Kidney tubule cell (primary cell): ENCODE measurements around the gene TBATA.
A peak's percentile ranks its signal among the peaks of the same experiment; 100 is the strongest.

Experiments
- DNase-seq: peaks from one replicate; pipeline ENCODE4 v3.0.0-alpha.2; 2018; ENCODE audit warnings: low spot score

Gene TBATA

DNA sequence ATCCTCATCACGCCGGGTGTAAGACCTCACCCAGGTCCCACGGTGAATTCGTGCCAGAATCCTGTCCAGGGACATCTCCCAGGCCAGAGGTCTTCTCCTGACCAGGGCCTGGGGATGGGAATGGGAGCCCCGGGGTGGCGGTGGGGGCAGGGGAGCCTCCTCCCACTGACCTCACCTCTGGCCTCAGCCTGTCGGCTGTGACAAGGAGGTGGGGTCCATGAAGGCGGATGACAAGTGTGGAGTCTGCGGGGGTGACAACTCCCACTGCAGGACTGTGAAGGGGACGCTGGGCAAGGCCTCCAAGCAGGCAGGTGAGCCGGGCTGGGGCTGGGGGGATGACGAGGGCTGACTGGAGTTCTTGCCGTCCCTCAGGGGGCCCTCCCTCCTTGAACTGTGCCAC, 41.3 kb downstream of the TBATA start:
- no peak for DNase-seq

DNA sequence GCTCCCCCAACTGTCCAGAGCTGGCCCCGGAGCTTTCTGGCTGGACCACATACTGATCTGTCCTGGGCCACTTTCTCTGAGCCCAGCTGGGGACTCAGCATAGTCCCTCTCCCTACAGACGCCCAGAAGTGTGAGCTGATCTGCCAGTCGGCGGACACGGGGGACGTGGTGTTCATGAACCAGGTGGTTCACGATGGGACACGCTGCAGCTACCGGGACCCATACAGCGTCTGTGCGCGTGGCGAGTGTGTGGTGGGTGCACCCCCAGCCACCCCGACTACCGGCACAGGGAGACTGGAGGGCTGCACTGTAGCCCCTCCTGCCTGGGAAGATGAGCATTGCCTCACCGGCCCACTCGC, 41.8 kb downstream of the TBATA start:
- no peak for DNase-seq

DNA sequence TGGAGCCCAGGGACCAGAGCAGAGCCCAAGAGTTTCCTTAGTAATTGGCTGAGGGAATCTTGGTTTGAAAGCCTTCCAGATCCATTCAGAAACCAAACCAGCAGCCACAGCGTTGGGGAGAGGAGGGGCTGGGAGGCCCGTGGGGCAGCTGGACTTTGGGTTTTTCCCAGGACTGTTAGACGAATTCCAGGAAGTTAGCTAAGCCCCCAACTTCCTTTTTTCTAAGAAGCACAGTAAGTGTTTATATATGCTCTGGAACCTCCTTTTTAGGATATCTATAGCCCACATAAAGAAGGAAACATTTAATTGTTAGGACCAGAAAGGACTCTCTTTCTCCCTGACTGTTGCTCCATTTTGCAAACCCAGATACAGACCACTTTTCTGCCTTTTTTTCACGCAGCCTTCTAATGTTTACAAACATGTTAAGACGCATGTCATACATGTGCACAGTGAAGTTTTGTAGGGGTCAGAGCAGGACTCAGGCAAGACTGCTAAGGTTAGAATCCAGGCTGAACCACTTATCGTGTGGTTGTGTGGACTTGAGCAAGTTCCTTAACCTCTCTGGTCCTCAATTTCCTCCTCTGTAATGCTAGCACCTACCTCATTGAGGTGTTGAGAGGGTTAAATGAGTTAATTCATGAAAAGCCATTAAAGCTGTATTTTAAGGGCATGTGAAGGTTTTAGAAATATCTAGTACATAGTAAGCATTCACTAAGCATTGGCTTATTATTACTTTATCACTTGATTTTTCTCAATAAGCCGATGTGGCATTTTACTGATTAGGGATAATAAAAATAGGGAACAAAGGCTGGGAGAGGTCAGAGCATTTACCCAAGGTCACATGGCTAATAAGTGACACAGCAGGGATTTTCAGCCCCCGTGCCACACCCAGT, 42.4 kb downstream of the TBATA start:
- DNase-seq: peak; percentile 25

DNA sequence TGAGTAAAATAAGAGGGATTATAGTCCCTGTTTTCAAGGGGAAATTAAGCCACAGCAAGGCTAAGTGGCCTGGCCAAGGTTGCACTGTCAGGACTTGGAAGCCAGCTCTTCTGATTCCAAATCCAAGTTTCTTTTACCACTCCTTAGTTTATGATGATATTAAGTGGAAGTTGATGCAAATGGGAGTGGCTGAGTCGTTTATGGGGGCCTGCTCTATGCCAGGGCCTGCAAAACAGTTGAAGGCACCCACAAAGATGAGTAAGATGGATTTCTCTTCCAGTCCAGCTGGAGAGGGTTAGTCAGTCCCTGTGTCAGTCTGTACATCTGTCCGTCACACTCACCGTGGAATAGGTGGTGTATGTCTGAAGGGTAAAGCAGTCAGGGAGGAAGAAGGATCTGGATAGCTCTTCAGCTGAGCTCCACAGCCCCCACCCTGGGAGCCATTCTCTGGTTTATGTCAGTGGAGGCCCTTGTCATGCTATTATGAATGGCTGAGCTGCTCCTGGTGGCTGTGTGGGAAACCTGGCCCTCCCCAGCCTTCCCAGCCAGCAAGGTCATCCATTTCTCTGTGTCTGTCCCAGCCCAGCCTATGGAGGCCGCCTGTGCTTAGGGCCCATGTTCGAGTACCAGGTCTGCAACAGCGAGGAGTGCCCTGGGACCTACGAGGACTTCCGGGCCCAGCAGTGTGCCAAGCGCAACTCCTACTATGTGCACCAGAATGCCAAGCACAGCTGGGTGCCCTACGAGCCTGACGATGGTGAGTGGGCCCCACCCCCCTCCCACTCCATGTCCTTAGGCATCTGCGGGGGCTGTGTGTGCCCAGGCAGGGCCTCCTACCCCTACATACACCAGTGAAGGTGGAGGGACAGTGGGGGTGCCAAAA, 44.5 kb downstream of the TBATA start:
- DNase-seq: no peak

DNA sequence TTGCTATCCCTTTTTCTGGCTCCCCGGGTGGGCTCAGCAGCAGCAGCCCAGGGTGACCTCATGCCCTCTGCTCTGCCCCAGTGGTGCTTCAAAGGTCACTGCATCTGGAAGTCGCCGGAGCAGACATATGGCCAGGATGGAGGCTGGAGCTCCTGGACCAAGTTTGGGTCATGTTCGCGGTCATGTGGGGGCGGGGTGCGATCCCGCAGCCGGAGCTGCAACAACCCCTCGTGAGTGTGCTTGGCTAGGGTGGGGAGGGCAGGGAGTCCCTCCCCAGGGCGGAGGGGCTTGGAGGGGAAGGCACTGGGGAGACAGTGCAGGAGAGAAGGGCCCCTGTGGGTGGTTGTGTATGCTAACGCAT, 46.4 kb downstream of the TBATA start:
- no peak for DNase-seq

DNA sequence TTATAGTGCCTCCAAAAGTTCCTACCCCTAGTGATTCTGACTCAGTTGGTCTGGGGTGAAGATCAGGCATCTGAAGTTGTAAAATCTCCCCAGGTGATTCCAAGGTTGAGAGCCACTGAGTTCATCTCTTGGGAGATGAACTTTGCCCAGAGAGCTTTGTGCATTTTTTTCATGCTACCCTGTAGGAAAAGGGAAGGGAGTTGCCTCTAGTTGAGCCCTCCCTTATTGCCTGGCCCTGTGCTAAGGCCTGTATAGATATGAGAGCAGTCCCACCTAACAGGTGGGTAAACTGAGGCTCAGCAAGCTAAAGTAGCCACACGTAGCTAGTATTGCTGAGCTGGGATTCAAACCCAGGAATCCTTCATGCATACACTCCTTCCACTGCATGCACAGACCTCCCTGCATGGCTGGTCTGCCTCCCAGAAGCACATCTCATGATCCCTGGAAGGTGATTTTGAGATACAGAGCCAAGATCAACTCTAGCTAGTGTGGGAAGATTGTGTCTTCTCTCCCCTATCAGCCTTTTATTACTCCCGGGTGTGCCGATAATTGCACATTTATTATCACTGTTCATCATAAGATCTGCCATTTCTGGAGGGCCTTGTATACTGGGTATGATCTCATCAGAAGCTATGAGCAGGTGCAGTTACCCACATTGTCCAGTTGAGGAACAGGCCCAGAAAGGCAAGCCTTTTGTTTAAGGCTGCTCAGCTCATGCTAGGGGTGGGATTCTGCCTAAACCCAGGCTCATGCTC, 47.0 kb downstream of the TBATA start:
- DNase-seq: no peak

DNA sequence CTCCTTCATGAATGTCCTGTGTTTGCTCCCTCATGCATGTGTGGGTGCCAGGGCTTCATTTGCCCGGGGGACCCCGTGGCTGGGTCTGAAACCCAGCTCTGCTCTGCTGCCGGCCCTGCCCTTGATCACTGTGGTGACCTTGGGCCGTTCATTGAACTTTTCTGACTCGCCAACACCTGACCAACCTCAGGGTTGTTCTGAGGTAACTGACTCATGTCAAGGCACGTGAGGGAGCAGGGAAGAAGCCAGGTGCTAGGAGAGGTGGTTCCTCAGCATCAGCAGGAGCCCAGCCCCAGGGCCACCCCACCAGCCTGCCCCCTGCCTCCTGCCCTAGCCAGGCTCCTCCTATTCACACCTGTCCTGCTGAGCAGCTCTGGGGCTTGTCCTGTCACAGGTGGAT, 47.9 kb downstream of the TBATA start:
- DNase-seq: peak; percentile 14

DNA sequence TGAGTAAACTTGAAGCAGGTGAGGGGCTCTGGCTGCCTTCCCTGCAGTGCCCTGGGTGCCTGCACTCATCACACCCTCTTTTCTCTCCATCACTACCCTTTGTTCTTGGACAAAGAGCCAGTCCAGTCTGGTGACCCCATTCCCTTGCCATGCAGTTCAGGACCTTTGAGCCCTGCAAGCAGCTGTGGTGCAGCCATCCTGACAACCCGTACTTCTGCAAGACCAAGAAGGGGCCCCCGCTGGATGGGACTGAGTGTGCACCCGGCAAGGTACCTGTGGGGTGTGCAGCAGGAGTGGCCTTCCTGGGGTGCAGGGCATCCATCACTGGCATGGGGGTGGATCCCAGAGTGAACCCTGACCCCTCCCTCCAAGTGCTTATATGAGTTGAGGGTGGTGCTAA, 48.7 kb downstream of the TBATA start:
- no peak for DNase-seq

DNA sequence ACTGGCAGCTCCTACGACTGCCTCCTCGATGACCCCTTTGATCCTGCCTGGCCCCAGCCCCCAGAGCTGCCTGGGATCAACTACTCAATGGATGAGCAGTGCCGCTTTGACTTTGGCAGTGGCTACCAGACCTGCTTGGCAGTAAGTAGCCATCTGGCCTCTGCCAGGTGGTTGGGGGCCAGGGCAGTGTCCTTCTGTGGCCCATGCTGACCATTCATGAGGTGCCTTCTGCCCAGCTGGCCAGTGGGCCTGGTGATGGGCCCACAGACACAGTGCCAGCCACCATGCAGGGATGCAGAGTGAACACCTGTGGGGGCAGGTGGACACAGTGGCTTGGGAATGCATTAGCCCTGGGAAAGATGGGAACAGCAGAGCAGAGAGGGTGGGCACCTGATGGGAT, 50.0 kb downstream of the TBATA start:
- no peak for DNase-seq

DNA sequence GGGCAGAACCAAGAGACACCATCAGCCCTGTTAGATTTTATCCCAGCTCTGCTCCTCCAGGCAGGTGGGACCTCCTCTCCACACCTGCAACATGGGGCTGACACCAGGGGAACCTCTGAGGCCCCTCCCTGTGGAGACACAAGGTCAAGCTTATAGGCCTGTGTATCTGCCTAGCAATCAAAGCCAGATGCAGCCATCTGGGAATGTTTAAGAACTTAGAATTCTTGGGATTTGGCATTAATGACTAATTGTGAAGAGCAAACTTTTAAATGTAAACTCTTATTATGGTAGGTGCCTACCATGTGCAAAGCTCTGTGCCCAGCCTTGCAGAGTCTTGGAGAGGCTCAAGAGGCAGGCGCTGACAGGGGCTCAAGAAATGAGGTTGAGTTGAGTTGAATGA, 52.1 kb downstream of the TBATA start:
- no peak for DNase-seq

DNA sequence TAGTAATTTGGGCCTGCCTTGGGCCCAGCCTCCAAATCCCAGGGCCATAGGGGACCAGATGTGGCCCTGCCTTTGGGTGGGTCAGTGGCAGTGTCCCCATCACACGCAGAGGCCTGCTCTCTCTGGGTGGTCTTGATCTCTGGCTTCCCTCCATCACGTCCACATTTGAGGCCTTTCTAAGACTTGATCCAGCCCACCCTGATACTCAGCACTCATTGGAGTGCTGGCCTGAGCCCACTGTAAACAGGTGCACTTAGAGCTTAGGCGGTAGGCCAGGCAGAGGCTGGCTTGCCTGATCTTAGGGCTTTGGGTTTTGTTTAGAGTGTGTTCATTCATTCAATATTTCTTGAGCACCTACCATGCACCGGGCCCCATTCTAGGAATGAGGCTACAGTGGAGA, 52.6 kb downstream of the TBATA start:
- DNase-seq: no peak

DNA sequence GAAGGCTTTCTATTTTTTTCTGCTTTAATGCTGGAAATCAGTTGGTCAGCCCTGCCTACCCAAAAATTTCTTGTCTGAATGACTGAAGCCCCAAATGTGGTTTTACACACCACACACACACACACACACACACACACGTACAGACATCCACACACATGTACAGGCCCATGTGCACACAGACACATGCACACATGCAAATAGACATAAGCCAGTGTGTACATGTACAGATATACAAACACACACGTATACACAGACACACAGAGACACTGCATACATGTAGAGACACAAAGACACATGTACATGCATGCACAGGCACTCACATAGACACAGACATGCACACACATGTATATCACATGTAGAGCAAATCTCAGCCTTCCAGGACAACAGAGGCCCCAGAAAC, 54.2 kb downstream of the TBATA start:
- DNase-seq: no peak

DNA sequence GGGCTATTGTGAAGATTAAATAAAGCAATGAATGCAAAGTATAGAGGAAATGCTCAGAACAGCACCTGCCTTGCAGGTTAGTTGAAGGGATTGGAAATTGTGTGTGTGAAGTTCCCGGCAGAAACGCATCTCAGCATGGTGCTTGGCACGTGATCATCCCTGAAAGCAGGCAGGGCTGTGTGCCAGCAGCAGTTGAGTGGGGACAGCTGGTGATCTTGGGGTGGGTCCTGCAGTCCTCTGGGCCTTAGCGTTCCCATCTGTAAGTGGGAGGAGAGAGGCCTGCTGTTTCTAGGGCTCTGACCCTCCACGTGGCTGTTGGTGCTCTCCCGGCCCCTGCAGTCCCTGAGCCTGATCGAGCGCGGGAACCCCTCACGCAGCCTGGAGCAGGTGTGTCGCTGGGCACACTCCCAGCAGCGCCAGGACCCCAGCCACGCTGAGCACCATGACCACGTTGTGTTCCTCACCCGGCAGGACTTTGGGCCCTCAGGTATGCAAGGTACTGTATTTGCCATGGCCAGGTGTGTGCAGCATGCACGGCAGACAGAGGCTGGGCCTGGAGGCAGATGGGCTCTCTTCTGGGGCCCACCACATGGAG, 55.3 kb downstream of the TBATA start:
- DNase-seq: no peak

DNA sequence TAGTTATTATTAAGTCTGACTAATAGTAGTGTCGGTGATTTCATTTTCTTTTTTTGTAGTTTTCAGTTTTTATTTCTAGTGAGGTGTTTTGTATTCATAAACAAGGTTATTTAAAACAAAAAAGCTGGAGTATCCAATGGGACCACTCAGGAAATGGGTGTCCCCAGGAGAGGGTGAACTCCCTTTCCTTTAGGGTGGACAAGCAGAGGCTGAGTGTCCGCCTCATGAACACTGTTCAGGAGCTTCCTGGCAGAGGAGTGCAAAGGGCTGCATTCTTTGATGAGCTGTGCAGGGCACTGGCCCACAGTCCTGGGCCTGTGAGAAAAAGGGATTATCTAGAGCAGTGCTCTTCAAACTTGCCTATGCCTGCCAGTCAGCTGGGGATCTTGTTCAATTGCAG, 56.8 kb downstream of the TBATA start:
- DNase-seq: no peak

DNA sequence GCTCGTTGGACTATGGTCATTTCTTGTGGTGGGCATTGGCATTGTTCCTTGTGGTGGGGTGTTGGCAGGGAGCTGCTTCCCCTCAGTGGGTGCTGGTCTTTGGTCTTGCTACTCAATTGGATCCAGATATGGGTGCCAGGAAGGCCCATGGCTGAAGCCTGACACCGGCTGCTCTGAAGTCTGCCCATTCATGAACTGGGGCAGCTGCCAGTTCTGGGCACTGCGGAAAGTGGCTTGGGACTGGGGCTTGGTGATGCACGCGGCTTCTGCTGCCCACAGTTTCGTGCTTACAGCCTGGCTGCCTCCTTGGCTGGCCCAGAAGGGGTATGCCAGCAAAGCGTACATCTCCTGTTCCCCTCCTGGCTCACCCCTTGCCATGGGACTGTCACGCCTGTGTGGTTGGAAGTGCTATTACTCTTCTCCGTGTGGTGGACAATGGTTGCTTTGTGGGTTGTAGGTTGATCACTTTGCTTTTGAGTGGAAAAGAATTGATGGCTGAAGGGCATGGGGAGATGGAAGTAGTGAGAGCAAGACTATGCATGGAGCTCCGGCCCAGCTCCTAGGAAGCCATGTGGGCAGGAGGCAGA, 58.2 kb downstream of the TBATA start:
- DNase-seq: no peak

DNA sequence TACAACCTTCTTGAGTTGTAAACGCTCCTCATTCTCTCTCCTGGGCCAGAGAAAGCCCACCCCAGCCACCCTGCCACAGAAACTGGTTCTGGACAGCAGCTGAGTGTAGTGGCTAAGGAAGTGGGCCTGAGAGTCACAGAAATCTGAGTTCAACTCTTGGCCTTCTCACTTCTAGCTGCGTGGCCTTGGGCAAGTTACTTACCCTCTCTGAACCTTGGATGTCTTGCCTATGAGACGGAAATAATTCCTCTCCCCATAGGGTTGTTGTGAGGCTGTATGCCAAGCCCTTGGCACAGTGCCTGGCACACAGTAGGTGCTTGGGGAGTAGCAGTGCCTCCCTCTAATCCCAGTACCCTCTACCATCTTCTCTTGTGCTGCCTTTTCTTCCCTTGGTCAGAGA, 61.4 kb downstream of the TBATA start:
- no peak for DNase-seq

DNA sequence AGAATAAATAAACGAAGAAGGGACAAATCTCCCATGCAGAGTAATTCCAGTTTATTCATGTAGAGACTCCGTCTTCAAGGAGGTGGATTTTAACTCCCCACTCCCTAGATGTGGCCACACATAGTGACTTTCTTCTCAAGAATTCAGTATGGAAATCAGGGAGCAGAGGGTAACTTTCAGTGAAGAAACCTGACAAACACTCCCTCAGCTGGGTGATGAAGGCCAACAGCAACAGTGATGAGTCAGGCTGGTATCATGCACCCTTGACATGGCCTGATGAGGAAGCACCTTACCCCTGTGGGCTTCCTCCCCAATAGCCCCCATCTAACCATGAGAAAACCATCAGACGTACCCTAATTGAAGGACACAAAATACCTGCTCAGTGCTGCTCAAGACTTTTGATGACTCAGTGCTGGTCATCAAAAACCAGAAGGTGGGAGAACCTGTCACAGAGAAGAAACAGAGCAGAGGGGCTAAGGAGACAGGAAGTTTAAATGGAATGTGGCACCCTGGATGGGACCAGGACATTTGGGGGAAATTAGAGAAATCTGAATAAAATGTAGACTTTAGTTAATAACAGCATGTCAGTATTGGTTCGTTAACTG, 62.3 kb downstream of the TBATA start:
- DNase-seq: peak; percentile 96
